NCI-H1417 (cell line): ENCODE data around the gene UGT1A7.
"Not testable (repeated sequence)": the region's sequence is repeated elsewhere in the genome, so short reads cannot be mapped to it uniquely, and the experiment has no call there.

Experiments used
- DNase-seq, 3 experiments: peaks; one replicate each; lab custom pipeline; 2025; lab: John Stamatoyannopoulos, UW

UGT1A7 gene

GRCh38 chr2:233712611-233713261, 31.0 kb downstream of the UGT1A7 start, which contains the start of gene UGT1A5:
Gene UGT1A5 (plus strand): TSS chr2:233712907. CDS start chr2:233712992, 85 bp downstream.
- DNase-seq: no peak

GRCh38 chr2:233713262-233713615, 31.5 kb downstream of the UGT1A7 start:
- no peak for DNase-seq

- no peak for DNase-seq
Observed at GRCh38 chr2:233714121-233714520, 32.4 kb downstream of the UGT1A7 start.

- peak in 1 of 3 experiments; percentile 7 for DNase-seq
Observed at GRCh38 chr2:233718552-233718951, 36.9 kb downstream of the UGT1A7 start, which contains the start of gene UGT1A4. Gene UGT1A4 (plus strand): TSS chr2:233718736. CDS start chr2:233718821, 85 bp downstream.

- DNase-seq: no peak
Observed at GRCh38 chr2:233728723-233729301, 47.1 kb downstream of the UGT1A7 start, which contains the start of gene UGT1A3. Gene UGT1A3 (plus strand): TSS chr2:233729042. CDS start chr2:233729127, 85 bp downstream.

GRCh38 chr2:233736868-233737653, 55.4 kb downstream of the UGT1A7 start:
- DNase-seq: peak in 1 of 3 experiments; percentile 14

- DNase-seq: no peak
Observed at GRCh38 chr2:233740870-233741269, 59.2 kb downstream of the UGT1A7 start.

- no peak for DNase-seq
Observed at GRCh38 chr2:233743464-233744259, 62.0 kb downstream of the UGT1A7 start.

- DNase-seq: no peak
Observed at GRCh38 chr2:233745073-233745755, 63.5 kb downstream of the UGT1A7 start.

- DNase-seq: not testable (repeated sequence)
Observed at GRCh38 chr2:233745838-233746237, 64.1 kb downstream of the UGT1A7 start.

GRCh38 chr2:233746475-233747282, 65.0 kb downstream of the UGT1A7 start:
- DNase-seq: no peak

- no peak for DNase-seq
Observed at GRCh38 chr2:233747283-233747544, 65.5 kb downstream of the UGT1A7 start.

GRCh38 chr2:233750689-233751088, 69.0 kb downstream of the UGT1A7 start:
- not testable (repeated sequence) for DNase-seq

GRCh38 chr2:233751212-233752009, 69.7 kb downstream of the UGT1A7 start:
- DNase-seq: not testable (repeated sequence)

- DNase-seq: no peak
Observed at GRCh38 chr2:233754872-233755611, 73.3 kb downstream of the UGT1A7 start.

GRCh38 chr2:233756429-233757081, 74.9 kb downstream of the UGT1A7 start:
- no peak for DNase-seq

- no peak for DNase-seq
Observed at GRCh38 chr2:233758141-233758540, 76.4 kb downstream of the UGT1A7 start.

- DNase-seq: no peak
Observed at GRCh38 chr2:233758849-233759248, 77.1 kb downstream of the UGT1A7 start.

GRCh38 chr2:233760043-233760442, 78.3 kb downstream of the UGT1A7 start, which contains the start of gene UGT1A1:
Gene UGT1A1 (plus strand): TSS chr2:233760270. CDS start chr2:233760288, 18 bp downstream.
- DNase-seq: no peak
